SK-N-SH (cell line): ENCODE data around the gene BOC. TPM values are rescaled to one million over a fixed set of nuclear protein-coding genes. Genes with fewer than 3 reads are reported as not detected.

Source experiments
- CTCF ChIA-PET: fragments of 300-600, 350-600 bp; formaldehyde crosslinking; extraction: SDS; loops from one replicate; lab custom pipeline; 2021; lab: Yijun Ruan, JAX
- POLR2A ChIA-PET: fragments of 350-600 bp; sonication (Branson Sonifier 250); formaldehyde crosslinking; extraction: SDS; loops from one replicate; lab custom pipeline; 2020; ENCODE audit warnings: antibody characterized with exemption, inconsistent platforms; lab: Yijun Ruan, JAX
- DNase-seq: peaks from one replicate; pipeline ENCODE4 v3.0.0; 2012
- H2AFZ ChIP-seq: fragments of 200-600 bp; sonication (generic); 2 replicates; pipeline ENCODE4 v1.8.1; 2016; ENCODE audit warnings: antibody characterized with exemption, mild to moderate bottlenecking, low read depth
- H3F3A ChIP-seq: fragments of 200-600 bp; sonication (generic); replicated peaks from 2 replicates; pipeline ENCODE3; 2016; ENCODE audit warnings: antibody characterized with exemption, mild to moderate bottlenecking; ENCODE audit not compliant: insufficient read depth
- H3K27ac ChIP-seq, 2 experiments: fragments of 200-500 bp in 1 of 2; fragments of 200-600 bp in 1 of 2; sonication (Bioruptor generic) in 1 of 2; sonication (generic), shearing (Covaris generic) in 1 of 2; 2 replicates each; pipeline versions ENCODE4 v1.5.1 to v1.6.1; 2014 to 2016; ENCODE audit warnings: low read depth in 2 of 2, inconsistent platforms in 1 of 2, low read length in 1 of 2, mild to moderate bottlenecking in 1 of 2, mixed read lengths in 1 of 2
- H3K27me3 ChIP-seq: fragments of 200-600 bp; sonication (generic), shearing (Covaris generic); 2 replicates; pipeline ENCODE4 v1.6.1; 2016; ENCODE audit warnings: mixed run types; ENCODE audit not compliant: insufficient read depth
- H3K36me3 ChIP-seq, 2 experiments: fragments of 200-500 bp in 1 of 2; fragments of 200-600 bp in 1 of 2; sonication (Bioruptor generic) in 1 of 2; sonication (generic) in 1 of 2; replicated peaks in 1 of 2; 2 replicates each; pipeline versions ENCODE3 to v1.5.1; 2014 to 2016; ENCODE audit warnings: low read length in 1 of 2, mild to moderate bottlenecking in 1 of 2; ENCODE audit not compliant: insufficient read depth in 2 of 2, control insufficient read depth in 1 of 2
- H3K4me1 ChIP-seq, 2 experiments: fragments of 200-500 bp in 1 of 2; fragments of 200-600 bp in 1 of 2; sonication (Bioruptor generic) in 1 of 2; sonication (generic), shearing (Covaris generic) in 1 of 2; 2 replicates each; pipeline versions ENCODE4 v1.5.1 to v1.6.1; 2014 to 2016; ENCODE audit warnings: low read depth in 1 of 2, low read length in 1 of 2, mixed run types in 1 of 2; ENCODE audit not compliant: insufficient read depth in 2 of 2, control insufficient read depth in 1 of 2
- H3K4me2 ChIP-seq: fragments of 200-600 bp; sonication (generic), shearing (Covaris generic); 2 replicates; pipeline ENCODE4 v1.6.1; 2017; ENCODE audit warnings: mixed run types
- H3K4me3 ChIP-seq, 2 experiments: fragments of 200-500 bp in 1 of 2; fragments of 200-600 bp in 1 of 2; sonication (Bioruptor generic) in 1 of 2; sonication (generic), shearing (Covaris generic) in 1 of 2; 2 replicates each; pipeline versions ENCODE4 v1.5.1 to v1.8.1; 2014 to 2016; ENCODE audit warnings: low read depth in 2 of 2, inconsistent platforms in 1 of 2, low read length in 1 of 2, mild to moderate bottlenecking in 1 of 2, mixed read lengths in 1 of 2, moderate library complexity in 1 of 2
- H3K79me2 ChIP-seq: fragments of 200-600 bp; sonication (generic); 2 replicates; pipeline ENCODE4 v1.8.1; 2017; ENCODE audit warnings: mild to moderate bottlenecking; ENCODE audit not compliant: insufficient read depth
- H3K9ac ChIP-seq: fragments of 200-600 bp; sonication (generic); 2 replicates; pipeline ENCODE4 v1.6.1; 2017; ENCODE audit warnings: mixed run types
- H3K9me2 ChIP-seq: fragments of 200-600 bp; sonication (generic); 2 replicates; pipeline ENCODE4 v1.6.1; 2017; ENCODE audit warnings: mixed run types
- H3K9me3 ChIP-seq: fragments of 200-600 bp; sonication (generic); 2 replicates; pipeline ENCODE4 v1.6.1; 2017; ENCODE audit warnings: mixed run types, mild to moderate bottlenecking, moderate library complexity
- H4K20me1 ChIP-seq: fragments of 200-600 bp; sonication (generic); 2 replicates; pipeline ENCODE4 v1.6.1; 2017; ENCODE audit warnings: mild to moderate bottlenecking, mixed run types; ENCODE audit not compliant: insufficient read depth
- EP300 ChIP-seq, 2 experiments: IDR thresholded peaks; 2 replicates each; pipeline versions ENCODE4 v1.4.0 to v1.6.1; 2012; ENCODE audit warnings: borderline replicate concordance in 1 of 2, low read depth in 1 of 2, low read length in 1 of 2
- FOSL2 ChIP-seq: IDR thresholded peaks from 2 replicates; pipeline ENCODE4 v1.4.0; 2012; ENCODE audit warnings: low read depth, mild to moderate bottlenecking, moderate library complexity, borderline replicate concordance
- JUND ChIP-seq: IDR thresholded peaks from 2 replicates; pipeline ENCODE4 v1.4.0; 2012
- MEF2A ChIP-seq: IDR thresholded peaks from 2 replicates; pipeline ENCODE4 v1.4.0; 2012; ENCODE audit warnings: low read depth, borderline replicate concordance
- NFIC ChIP-seq: IDR thresholded peaks from 2 replicates; pipeline ENCODE4 v1.4.0; 2012; ENCODE audit warnings: borderline replicate concordance
- NRF1 ChIP-seq: IDR thresholded peaks from 2 replicates; pipeline ENCODE4 v1.6.1; 2012; ENCODE audit warnings: low read depth, mild to moderate bottlenecking, low read length
- RCOR1 ChIP-seq: fragments of 150-350 bp; IDR thresholded peaks from 2 replicates; pipeline ENCODE4 v1.6.1; 2017; ENCODE audit warnings: antibody characterized with exemption, low read length
- RFX5 ChIP-seq: IDR thresholded peaks from 2 replicates; pipeline ENCODE4 v1.6.1; 2012; ENCODE audit warnings: mild to moderate bottlenecking, improper control_type of control experiment, low read length
- RXRA ChIP-seq: IDR thresholded peaks from 2 replicates; pipeline ENCODE4 v1.4.0; 2012; ENCODE audit warnings: low read depth, mild to moderate bottlenecking, borderline replicate concordance
- SIN3A ChIP-seq: IDR thresholded peaks from 2 replicates; pipeline ENCODE4 v1.6.1; 2012; ENCODE audit warnings: low read depth, mild to moderate bottlenecking, low read length, moderate library complexity, borderline replicate concordance
- SMC3 ChIP-seq: IDR thresholded peaks from 2 replicates; pipeline ENCODE4 v1.6.1; 2012; ENCODE audit warnings: low read depth, low read length, improper control_type of control experiment
- TEAD4 ChIP-seq: IDR thresholded peaks from 2 replicates; pipeline ENCODE4 v1.4.0; 2012; ENCODE audit warnings: mild to moderate bottlenecking, borderline replicate concordance; ENCODE audit not compliant: insufficient read depth
- YY1 ChIP-seq: IDR thresholded peaks from 2 replicates; pipeline ENCODE4 v1.4.0; 2012; ENCODE audit warnings: low read depth, mild to moderate bottlenecking
- WGBS: methylation state at CpG from one replicate; pipeline ENCODE4 v1.1.6; 2017; ENCODE audit warnings: low lambda C conversion rate; 5-methylcytosine and 5-hydroxymethylcytosine counted together
- polyA plus RNA-seq, 3 experiments: library from polyadenylated mRNA; depleted of rRNA; stranded (reverse); fragments of >200 nt; gene quantifications; 2 replicates each; pipeline ENCODE4 v1.2.3, GENCODE V29; 2012
- TF ChIP-seq, protein P1 (sequence below): fragments of 150-350 bp; IDR thresholded peaks from 2 replicates; pipeline ENCODE4 v1.6.1; 2017; ENCODE audit warnings: antibody characterized with exemption, low read length, low read depth, borderline replicate concordance
- TF ChIP-seq, protein P2 (sequence below): IDR thresholded peaks from 2 replicates; pipeline ENCODE4 v1.4.0; 2012; ENCODE audit warnings: low read depth, borderline replicate concordance
- TF ChIP-seq, protein P3 (sequence below): fragments of 150-350 bp; IDR thresholded peaks from 2 replicates; pipeline ENCODE4 v1.6.1; 2016; ENCODE audit warnings: mild to moderate bottlenecking, low read depth, low read length
- TF ChIP-seq, protein P4 (sequence below): IDR thresholded peaks from 2 replicates; pipeline ENCODE4 v1.4.0; 2012; ENCODE audit warnings: low read depth, borderline replicate concordance
- TF ChIP-seq, protein P5 (sequence below): IDR thresholded peaks from 2 replicates; pipeline ENCODE4 v1.6.1; 2012; ENCODE audit warnings: mild to moderate bottlenecking, low read depth, low read length, moderate library complexity
- TF ChIP-seq, protein P6 (sequence below): fragments of 200-600 bp; sonication (generic); IDR thresholded peaks from 2 replicates; pipeline ENCODE4 v1.6.1; 2017; ENCODE audit warnings: antibody characterized with exemption, mild to moderate bottlenecking, moderate library complexity

The BOC gene
- polyA plus RNA-seq, 1 of the 3 experiments (the other 2 are of a cell fraction) = 6.6 TPM

DNA sequence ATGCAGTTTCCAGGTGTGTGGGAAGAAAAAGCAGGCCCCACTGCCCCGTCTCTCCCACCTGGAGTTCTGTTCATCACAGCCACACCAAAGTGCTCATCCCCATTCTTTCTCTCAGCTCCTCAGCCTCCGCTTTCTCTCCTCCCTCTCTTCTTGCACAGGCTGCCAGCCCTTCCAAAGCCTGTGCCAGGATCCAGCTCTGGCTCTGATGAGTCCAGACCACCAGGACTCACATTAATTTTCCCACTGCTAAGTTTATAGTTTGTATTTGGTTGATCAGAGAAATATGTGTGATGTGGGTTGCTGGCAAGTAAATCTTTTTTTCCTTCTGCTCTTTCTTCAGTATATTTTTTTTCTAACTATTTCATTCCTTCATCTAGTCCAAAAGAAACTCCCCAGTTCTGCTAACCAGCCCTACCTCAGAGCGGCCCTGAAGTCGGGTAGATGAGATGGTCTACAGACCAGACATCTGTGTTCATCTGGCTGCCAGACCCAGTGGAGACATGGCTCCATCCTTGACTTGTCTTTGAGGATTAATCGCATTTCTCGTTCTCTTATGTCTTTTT, 49.8 kb downstream of the BOC start (continued):
- TF ChIP-seq, protein P1, sequence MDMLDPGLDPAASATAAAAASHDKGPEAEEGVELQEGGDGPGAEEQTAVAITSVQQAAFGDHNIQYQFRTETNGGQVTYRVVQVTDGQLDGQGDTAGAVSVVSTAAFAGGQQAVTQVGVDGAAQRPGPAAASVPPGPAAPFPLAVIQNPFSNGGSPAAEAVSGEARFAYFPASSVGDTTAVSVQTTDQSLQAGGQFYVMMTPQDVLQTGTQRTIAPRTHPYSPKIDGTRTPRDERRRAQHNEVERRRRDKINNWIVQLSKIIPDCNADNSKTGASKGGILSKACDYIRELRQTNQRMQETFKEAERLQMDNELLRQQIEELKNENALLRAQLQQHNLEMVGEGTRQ = no peak
- TF ChIP-seq RFX5 (no peak), TEAD4 (no peak), NRF1 (no peak)
- TF ChIP-seq, protein P2, sequence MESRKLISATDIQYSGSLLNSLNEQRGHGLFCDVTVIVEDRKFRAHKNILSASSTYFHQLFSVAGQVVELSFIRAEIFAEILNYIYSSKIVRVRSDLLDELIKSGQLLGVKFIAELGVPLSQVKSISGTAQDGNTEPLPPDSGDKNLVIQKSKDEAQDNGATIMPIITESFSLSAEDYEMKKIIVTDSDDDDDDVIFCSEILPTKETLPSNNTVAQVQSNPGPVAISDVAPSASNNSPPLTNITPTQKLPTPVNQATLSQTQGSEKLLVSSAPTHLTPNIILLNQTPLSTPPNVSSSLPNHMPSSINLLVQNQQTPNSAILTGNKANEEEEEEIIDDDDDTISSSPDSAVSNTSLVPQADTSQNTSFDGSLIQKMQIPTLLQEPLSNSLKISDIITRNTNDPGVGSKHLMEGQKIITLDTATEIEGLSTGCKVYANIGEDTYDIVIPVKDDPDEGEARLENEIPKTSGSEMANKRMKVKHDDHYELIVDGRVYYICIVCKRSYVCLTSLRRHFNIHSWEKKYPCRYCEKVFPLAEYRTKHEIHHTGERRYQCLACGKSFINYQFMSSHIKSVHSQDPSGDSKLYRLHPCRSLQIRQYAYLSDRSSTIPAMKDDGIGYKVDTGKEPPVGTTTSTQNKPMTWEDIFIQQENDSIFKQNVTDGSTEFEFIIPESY = no peak
- TF ChIP-seq, protein P3, sequence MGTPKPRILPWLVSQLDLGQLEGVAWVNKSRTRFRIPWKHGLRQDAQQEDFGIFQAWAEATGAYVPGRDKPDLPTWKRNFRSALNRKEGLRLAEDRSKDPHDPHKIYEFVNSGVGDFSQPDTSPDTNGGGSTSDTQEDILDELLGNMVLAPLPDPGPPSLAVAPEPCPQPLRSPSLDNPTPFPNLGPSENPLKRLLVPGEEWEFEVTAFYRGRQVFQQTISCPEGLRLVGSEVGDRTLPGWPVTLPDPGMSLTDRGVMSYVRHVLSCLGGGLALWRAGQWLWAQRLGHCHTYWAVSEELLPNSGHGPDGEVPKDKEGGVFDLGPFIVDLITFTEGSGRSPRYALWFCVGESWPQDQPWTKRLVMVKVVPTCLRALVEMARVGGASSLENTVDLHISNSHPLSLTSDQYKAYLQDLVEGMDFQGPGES = no peak

DNA sequence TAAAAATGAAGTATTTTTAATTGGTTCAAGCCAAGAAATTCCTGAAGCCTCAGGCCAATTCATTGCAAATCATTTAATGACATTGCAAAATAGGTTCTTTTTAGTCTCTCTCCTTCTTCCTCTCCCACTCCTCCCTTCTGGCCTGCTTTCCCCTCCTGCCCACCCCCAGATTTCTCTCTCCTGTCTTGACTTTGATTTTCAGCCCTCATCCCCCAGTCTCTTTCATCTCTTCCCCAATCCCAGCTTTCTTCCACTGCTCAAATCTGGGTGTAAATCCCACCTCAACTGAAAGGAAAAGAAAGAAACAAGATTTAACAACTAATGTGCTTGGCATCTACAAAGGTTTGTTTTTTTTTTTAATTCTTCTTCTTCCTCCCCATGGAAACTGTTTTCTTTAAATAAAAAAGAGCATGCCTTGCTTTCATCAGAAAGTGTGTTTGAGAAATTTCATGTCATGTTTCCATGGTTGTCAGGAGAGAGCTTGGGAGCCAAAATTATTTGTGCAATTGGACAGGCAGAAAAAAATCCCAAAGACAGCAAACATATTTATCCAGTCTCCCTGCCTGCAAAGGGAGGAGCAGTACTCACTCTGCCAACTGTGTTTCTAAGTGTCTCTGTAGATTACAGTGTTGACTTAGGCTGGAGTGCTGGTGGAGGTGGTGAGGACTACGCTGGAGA, 50.4 kb downstream of the BOC start:
- Histone ChIP-seq H3K9me3 (no peaks in the 10 kb centered on the region), H4K20me1 (no peaks in the 10 kb centered on the region), H3K4me2 (no peak overlapping the region), H3K4me3 (no peak overlapping the region), H3K27ac (no peak overlapping the region), H2AFZ (no peak overlapping the region), H3K27me3 (no peaks in the 10 kb centered on the region), H3F3A (no peaks in the 10 kb centered on the region), H3K4me1 (peaks cover 0 to 14% of the 10 kb centered on the region in 2 experiments; a peak in 1 of 4 replicates), H3K36me3 (peaks cover 0 to 10% of the 10 kb centered on the region in 2 experiments), H3K9me2 (no peaks in the 10 kb centered on the region), H3K9ac (no peak overlapping the region), H3K79me2 (no peaks in the 10 kb centered on the region)
- CTCF ChIA-PET = interaction anchor here (3.2 kb wide), 1 partner anchor 26 kb away, joined by 11 read pairs; no protein-coding TSS in a partner anchor
- POLR2A ChIA-PET = no interaction called here
- DNase-seq = no peak
- WGBS = 100% methylated on average over 1 of the region's 1 CpG
- TF ChIP-seq NFIC = no peak
- no peak for TF ChIP-seq RFX5
- TF ChIP-seq FOSL2 = no peak
- no peak for TF ChIP-seq RCOR1
- no peak for TF ChIP-seq YY1
- TF ChIP-seq, protein P4, sequence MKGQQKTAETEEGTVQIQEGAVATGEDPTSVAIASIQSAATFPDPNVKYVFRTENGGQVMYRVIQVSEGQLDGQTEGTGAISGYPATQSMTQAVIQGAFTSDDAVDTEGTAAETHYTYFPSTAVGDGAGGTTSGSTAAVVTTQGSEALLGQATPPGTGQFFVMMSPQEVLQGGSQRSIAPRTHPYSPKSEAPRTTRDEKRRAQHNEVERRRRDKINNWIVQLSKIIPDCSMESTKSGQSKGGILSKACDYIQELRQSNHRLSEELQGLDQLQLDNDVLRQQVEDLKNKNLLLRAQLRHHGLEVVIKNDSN = no peak
- no peak for TF ChIP-seq EP300 (IDR thresholded peaks at IDR 0.05; ENCODE audit: borderline replicate concordance in 1 of 2, low read depth in 1 of 2, low read length in 1 of 2)
- TF ChIP-seq JUND = no peak
- no peak for TF ChIP-seq RXRA
- TF ChIP-seq, protein P5, sequence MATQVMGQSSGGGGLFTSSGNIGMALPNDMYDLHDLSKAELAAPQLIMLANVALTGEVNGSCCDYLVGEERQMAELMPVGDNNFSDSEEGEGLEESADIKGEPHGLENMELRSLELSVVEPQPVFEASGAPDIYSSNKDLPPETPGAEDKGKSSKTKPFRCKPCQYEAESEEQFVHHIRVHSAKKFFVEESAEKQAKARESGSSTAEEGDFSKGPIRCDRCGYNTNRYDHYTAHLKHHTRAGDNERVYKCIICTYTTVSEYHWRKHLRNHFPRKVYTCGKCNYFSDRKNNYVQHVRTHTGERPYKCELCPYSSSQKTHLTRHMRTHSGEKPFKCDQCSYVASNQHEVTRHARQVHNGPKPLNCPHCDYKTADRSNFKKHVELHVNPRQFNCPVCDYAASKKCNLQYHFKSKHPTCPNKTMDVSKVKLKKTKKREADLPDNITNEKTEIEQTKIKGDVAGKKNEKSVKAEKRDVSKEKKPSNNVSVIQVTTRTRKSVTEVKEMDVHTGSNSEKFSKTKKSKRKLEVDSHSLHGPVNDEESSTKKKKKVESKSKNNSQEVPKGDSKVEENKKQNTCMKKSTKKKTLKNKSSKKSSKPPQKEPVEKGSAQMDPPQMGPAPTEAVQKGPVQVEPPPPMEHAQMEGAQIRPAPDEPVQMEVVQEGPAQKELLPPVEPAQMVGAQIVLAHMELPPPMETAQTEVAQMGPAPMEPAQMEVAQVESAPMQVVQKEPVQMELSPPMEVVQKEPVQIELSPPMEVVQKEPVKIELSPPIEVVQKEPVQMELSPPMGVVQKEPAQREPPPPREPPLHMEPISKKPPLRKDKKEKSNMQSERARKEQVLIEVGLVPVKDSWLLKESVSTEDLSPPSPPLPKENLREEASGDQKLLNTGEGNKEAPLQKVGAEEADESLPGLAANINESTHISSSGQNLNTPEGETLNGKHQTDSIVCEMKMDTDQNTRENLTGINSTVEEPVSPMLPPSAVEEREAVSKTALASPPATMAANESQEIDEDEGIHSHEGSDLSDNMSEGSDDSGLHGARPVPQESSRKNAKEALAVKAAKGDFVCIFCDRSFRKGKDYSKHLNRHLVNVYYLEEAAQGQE = no peak
- TF ChIP-seq MEF2A = no peak
- TF ChIP-seq SMC3 = no peak
- TF ChIP-seq, protein P6, sequence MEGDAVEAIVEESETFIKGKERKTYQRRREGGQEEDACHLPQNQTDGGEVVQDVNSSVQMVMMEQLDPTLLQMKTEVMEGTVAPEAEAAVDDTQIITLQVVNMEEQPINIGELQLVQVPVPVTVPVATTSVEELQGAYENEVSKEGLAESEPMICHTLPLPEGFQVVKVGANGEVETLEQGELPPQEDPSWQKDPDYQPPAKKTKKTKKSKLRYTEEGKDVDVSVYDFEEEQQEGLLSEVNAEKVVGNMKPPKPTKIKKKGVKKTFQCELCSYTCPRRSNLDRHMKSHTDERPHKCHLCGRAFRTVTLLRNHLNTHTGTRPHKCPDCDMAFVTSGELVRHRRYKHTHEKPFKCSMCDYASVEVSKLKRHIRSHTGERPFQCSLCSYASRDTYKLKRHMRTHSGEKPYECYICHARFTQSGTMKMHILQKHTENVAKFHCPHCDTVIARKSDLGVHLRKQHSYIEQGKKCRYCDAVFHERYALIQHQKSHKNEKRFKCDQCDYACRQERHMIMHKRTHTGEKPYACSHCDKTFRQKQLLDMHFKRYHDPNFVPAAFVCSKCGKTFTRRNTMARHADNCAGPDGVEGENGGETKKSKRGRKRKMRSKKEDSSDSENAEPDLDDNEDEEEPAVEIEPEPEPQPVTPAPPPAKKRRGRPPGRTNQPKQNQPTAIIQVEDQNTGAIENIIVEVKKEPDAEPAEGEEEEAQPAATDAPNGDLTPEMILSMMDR = no peak
- no peak for TF ChIP-seq SIN3A
